ENCODE results near the gene CAPN5. TPM values are rescaled to one million over a fixed set of nuclear protein-coding genes. Genes with fewer than 3 reads are reported as not detected.
A peak's percentile ranks its signal among the peaks of the same experiment; 100 is the strongest.

Gene CAPN5
- polyA plus RNA-seq, 2 of the 4 experiments (the other 2 are of a cell fraction), result 9.4 to 12.9 TPM

DNA sequence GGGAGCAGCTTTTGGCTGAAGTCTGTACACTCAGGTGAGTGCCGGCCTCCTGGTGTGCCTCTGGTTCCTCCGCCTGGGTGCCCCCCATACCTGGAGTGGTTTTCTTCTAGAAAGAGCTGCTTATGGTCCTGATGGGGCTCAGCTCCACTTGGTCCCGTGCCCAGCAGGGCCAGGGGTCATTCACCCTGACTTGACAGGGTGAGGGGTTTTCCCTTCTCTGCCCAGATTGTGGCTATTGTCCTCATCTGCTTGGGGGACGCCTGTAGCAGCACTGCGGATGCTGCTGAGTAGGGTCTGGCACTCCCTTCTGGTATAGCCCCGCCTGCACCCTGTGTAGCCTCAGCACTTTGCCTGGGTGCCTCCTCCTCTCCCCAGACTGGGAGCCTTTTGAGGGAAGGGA lies 44.1 kb downstream of the CAPN5 start:
- H3K4me2 ChIP-seq, result no peak overlapping the region
- H3K27ac ChIP-seq, result peak overlapping the region in 1 of 2 experiments; percentile 71; a peak in 1 of 6 replicates
- H3K4me3 ChIP-seq, result no peak overlapping the region
- DNase-seq (ENCODE audit: low read depth in 1 of 2, low spot score in 1 of 2), result no peak
- ChIA-PET POLR2A (no interaction called here), CTCF (interaction anchor here (0.6 to 23.6 kb wide), 7 partner anchors 7 to 85 kb away, joined by 3 to 290 read pairs (median 41); partner anchors contain the start of genes MYO7A and OMP)
- ATAC-seq, result no peak
- FAIRE-seq, result no peak
- H3K4me1 ChIP-seq, result peaks cover 58% of the 10 kb centered on the region
- no peaks in the 10 kb centered on the region for H3K9me3 ChIP-seq
- WGBS (ENCODE audit: missing lambda C conversion rate), result 80% methylated on average over 6 of the region's 6 CpGs
- TF ChIP-seq EHF (CRISPR knock-in tag; IDR thresholded peaks at IDR 0.05) (no peak), RARB (CRISPR knock-in tag; IDR thresholded peaks at IDR 0.05) (no peak), PHF8 (IDR thresholded peaks at IDR 0.05; ENCODE audit: borderline replicate concordance, low read depth) (no peak), TP53 (CRISPR knock-in tag; IDR thresholded peaks at IDR 0.05) (no peak), RAD21 (conservative IDR thresholded peaks at IDR 0.05 in 1 of 2, IDR thresholded peaks at IDR 0.05 in 1 of 2) (no peak), GATA3 (IDR thresholded peaks at IDR 0.05; ENCODE audit: borderline replicate concordance) (no peak), RNF2 (IDR thresholded peaks at IDR 0.05; ENCODE audit: borderline replicate concordance, low read depth) (no peak), NPAS2 (CRISPR knock-in tag; IDR thresholded peaks at IDR 0.05; ENCODE audit: borderline replicate concordance) (no peak), ZNF302 (CRISPR knock-in tag; IDR thresholded peaks at IDR 0.05) (no peak), MAFK (IDR thresholded peaks at IDR 0.05; ENCODE audit: partially characterized antibody) (no peak), CBX2 (IDR thresholded peaks at IDR 0.05; ENCODE audit: borderline replicate concordance, low read depth) (no peak), POLR2AphosphoS2 (conservative IDR thresholded peaks at IDR 0.05; ENCODE audit: low read length) (no peak), SMC3 (IDR thresholded peaks at IDR 0.05) (no peak), ZSCAN20 (CRISPR knock-in tag; IDR thresholded peaks at IDR 0.05) (no peak), ELK1 (IDR thresholded peaks at IDR 0.05; ENCODE audit: low read depth, low read length) (no peak), HEYL (CRISPR knock-in tag; IDR thresholded peaks at IDR 0.05) (no peak)
- TF ChIP-seq, protein P1, sequence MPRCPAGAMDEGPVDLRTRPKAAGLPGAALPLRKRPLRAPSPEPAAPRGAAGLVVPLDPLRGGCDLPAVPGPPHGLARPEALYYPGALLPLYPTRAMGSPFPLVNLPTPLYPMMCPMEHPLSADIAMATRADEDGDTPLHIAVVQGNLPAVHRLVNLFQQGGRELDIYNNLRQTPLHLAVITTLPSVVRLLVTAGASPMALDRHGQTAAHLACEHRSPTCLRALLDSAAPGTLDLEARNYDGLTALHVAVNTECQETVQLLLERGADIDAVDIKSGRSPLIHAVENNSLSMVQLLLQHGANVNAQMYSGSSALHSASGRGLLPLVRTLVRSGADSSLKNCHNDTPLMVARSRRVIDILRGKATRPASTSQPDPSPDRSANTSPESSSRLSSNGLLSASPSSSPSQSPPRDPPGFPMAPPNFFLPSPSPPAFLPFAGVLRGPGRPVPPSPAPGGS (IDR thresholded peaks at IDR 0.05), result no peak
- TF ChIP-seq, protein P2, sequence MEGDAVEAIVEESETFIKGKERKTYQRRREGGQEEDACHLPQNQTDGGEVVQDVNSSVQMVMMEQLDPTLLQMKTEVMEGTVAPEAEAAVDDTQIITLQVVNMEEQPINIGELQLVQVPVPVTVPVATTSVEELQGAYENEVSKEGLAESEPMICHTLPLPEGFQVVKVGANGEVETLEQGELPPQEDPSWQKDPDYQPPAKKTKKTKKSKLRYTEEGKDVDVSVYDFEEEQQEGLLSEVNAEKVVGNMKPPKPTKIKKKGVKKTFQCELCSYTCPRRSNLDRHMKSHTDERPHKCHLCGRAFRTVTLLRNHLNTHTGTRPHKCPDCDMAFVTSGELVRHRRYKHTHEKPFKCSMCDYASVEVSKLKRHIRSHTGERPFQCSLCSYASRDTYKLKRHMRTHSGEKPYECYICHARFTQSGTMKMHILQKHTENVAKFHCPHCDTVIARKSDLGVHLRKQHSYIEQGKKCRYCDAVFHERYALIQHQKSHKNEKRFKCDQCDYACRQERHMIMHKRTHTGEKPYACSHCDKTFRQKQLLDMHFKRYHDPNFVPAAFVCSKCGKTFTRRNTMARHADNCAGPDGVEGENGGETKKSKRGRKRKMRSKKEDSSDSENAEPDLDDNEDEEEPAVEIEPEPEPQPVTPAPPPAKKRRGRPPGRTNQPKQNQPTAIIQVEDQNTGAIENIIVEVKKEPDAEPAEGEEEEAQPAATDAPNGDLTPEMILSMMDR (IDR thresholded peaks at IDR 0.05), result no peak

DNA sequence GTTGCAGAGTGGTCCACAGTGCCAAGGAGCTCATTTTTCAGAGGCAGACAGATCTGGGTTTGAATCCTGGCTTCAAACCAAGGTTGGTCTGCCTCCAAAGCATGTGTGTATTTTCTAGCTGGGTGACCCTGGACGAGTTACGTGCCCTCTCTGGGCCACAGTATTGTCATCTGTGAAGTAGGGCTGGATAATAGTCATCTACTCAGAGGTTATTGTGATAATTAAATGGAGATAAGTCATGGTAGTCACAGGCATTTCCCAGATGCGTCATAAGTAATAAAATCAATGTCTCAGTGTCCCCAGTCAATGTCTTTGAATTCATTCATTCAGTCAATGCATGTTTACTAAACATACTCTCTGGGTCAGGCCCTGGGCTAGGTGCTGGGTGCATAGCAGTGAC lies 44.5 kb downstream of the CAPN5 start:
- H3K4me2 ChIP-seq, result no peak overlapping the region
- ATAC-seq (no peak), DNase-seq (ENCODE audit: low read depth in 1 of 2, low spot score in 1 of 2) (no peak), FAIRE-seq (no peak)
- TF ChIP-seq CHD2 (IDR thresholded peaks at IDR 0.05; ENCODE audit: low read length, partially characterized antibody) (no peak), GATA3 (IDR thresholded peaks at IDR 0.05; ENCODE audit: borderline replicate concordance) (no peak), TFCP2L1 (CRISPR knock-in tag; IDR thresholded peaks at IDR 0.05) (no peak), RFX5 (IDR thresholded peaks at IDR 0.05) (no peak), JUNB (IDR thresholded peaks at IDR 0.05) (no peak), MYC (IDR thresholded peaks at IDR 0.05; ENCODE audit: borderline replicate concordance, low read length) (no peak), SMC3 (IDR thresholded peaks at IDR 0.05) (no peak), EP300 (IDR thresholded peaks at IDR 0.05) (no peak), EHMT2 (IDR thresholded peaks at IDR 0.05; ENCODE audit: low read depth) (no peak), SREBF2 (IDR thresholded peaks at IDR 0.05) (no peak), CBX2 (IDR thresholded peaks at IDR 0.05; ENCODE audit: borderline replicate concordance, low read depth) (no peak), FOXS1 (CRISPR knock-in tag; IDR thresholded peaks at IDR 0.05) (no peak), MAFK (IDR thresholded peaks at IDR 0.05; ENCODE audit: partially characterized antibody) (no peak)
- TF ChIP-seq, protein P3, sequence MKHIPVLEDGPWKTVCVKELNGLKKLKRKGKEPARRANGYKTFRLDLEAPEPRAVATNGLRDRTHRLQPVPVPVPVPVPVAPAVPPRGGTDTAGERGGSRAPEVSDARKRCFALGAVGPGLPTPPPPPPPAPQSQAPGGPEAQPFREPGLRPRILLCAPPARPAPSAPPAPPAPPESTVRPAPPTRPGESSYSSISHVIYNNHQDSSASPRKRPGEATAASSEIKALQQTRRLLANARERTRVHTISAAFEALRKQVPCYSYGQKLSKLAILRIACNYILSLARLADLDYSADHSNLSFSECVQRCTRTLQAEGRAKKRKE (CRISPR knock-in tag; IDR thresholded peaks at IDR 0.05; ENCODE audit: low read depth), result no peak
- H3K9me3 ChIP-seq, result no peaks in the 10 kb centered on the region
- peak overlapping the region in 1 of 2 experiments; percentile 71; a peak in 1 of 6 replicates for H3K27ac ChIP-seq
- CTCF ChIA-PET, result interaction anchor here (0.6 to 23.6 kb wide), 6 partner anchors 8 to 77 kb away, joined by 3 to 290 read pairs (median 46); partner anchors contain the start of genes MYO7A and OMP
- whole genome bisulfite sequencing (ENCODE audit: missing lambda C conversion rate), result 85% methylated on average over 3 of the region's 3 CpGs
- peaks cover 54% of the 10 kb centered on the region for H3K4me1 ChIP-seq
- POLR2A ChIA-PET, result interaction anchor here (1.0 kb wide), 1 partner anchor 45 kb away, joined by 4 read pairs; the partner anchor contains the start of gene CAPN5
- H3K4me3 ChIP-seq, result no peak overlapping the region
